Measurements from ENCODE around the gene ENPP1. TPM values are rescaled to one million over a fixed set of nuclear protein-coding genes. Genes with fewer than 3 reads are reported as not detected.

ENPP1 gene
- total RNA-seq, 1 donor from 2014 or later = 7.1 TPM

DNA sequence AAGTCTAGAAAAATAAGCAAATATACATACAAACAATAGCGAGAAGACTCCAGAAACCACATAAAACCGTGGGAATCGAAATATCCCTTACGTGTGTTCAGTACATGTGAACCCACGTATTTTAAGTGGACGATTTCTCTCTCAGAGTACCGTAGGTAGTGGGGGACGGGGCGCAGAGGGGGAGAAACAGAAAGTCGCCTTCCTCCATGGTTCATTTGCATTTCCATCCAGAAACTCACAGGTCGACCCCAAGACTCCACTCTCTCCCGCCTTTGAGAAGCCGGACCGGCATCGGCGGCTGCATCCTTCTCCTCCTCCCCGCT lies 538 bp upstream of the ENPP1 start:
- no peaks in the 10 kb centered on the region for H3K9me3 ChIP-seq (ENCODE audit: insufficient read depth, low read depth, low read length)
- peak overlapping the region; percentile 77 for H2AFZ ChIP-seq (ENCODE audit: low read depth, low read length)
- peak overlapping the region; percentile 19 for H3K27ac ChIP-seq (ENCODE audit: low read depth, low read length)
- H3K4me2 ChIP-seq (ENCODE audit: low read length) = peak overlapping the region; percentile 97
- peak overlapping the region; percentile 78 for H3K9ac ChIP-seq (ENCODE audit: low read length)
- Mint-ChIP-seq H3K36me3 (ENCODE audit: low read depth, unreplicated experiment) (no peaks in the 10 kb centered on the region), H3K27ac (ENCODE audit: unreplicated experiment) (peak overlapping the region; percentile 22), H3K9me3 (ENCODE audit: unreplicated experiment) (no peaks in the 10 kb centered on the region), H3K4me3 (ENCODE audit: unreplicated experiment) (peak overlapping the region; percentile 81), H3K27me3 (ENCODE audit: low read depth, unreplicated experiment) (peaks cover 15% of the 10 kb centered on the region), H3K4me1 (ENCODE audit: low read depth, unreplicated experiment) (peaks cover 5% of the 10 kb centered on the region)
- TF ChIP-seq, protein P1, sequence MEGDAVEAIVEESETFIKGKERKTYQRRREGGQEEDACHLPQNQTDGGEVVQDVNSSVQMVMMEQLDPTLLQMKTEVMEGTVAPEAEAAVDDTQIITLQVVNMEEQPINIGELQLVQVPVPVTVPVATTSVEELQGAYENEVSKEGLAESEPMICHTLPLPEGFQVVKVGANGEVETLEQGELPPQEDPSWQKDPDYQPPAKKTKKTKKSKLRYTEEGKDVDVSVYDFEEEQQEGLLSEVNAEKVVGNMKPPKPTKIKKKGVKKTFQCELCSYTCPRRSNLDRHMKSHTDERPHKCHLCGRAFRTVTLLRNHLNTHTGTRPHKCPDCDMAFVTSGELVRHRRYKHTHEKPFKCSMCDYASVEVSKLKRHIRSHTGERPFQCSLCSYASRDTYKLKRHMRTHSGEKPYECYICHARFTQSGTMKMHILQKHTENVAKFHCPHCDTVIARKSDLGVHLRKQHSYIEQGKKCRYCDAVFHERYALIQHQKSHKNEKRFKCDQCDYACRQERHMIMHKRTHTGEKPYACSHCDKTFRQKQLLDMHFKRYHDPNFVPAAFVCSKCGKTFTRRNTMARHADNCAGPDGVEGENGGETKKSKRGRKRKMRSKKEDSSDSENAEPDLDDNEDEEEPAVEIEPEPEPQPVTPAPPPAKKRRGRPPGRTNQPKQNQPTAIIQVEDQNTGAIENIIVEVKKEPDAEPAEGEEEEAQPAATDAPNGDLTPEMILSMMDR (IDR thresholded peaks at IDR 0.05; ENCODE audit: insufficient read depth, low read depth, low read length) = no peak
- no peaks in the 10 kb centered on the region for H3K36me3 ChIP-seq (ENCODE audit: insufficient read depth, low read length)
- no peaks in the 10 kb centered on the region for H3K27me3 ChIP-seq (ENCODE audit: insufficient read depth, low read length)
- H3K79me2 ChIP-seq (ENCODE audit: insufficient read depth, low read length) = peaks cover 7% of the 10 kb centered on the region
- peaks cover 4% of the 10 kb centered on the region for H4K20me1 ChIP-seq (ENCODE audit: insufficient read depth, low read length)
- peaks cover 5% of the 10 kb centered on the region for H3K4me1 ChIP-seq (ENCODE audit: insufficient read depth, low read length)
- no peak for FAIRE-seq
- no peak for DNase-seq (ENCODE audit: low read depth)
- peak overlapping the region; percentile 70 for H3K4me3 ChIP-seq (ENCODE audit: insufficient read depth, low read depth, low read length)

DNA sequence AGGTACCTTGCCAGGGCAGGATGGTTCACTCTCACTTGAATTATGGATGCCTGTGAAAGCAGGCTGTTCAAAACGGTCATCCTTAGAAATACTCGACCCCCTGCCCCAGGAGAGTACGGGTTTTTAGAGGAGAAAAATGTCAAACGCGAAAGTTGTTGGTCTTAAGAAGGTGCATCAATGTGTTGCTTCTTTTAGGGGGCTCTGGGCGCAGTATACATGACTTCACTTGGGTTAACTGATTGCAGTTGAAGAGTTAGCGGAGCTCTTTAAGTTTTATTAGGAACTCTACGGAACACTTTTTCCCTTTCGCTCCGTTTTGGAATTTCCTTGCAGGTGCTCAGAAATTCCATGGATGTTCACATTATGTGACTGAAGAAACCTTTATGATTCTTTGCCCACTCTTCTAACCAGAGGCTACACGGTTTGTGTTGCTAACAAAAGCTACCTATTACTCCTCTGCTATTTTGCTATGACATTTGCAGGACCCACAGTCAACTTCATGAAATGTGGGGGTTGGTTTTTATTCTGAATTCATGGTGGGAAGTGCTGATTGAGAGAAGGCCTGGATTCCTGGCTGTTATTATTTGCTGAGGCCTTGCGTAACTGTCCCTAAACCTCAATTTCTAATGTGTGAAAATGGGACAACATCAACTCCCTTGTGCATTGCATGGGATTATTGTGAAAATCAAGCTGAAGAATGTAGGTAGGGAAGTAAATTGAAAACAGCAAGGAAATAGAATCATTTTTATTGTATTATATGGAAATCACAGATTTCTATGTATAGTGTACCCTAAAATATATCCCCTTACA lies 845 bp downstream of the ENPP1 start:
- Histone ChIP-seq H3K36me3 (ENCODE audit: insufficient read depth, low read length) (no peaks in the 10 kb centered on the region), H4K20me1 (ENCODE audit: insufficient read depth, low read length) (peaks cover 4% of the 10 kb centered on the region)
- peaks cover 5% of the 10 kb centered on the region for H3K4me1 Mint-ChIP-seq (ENCODE audit: low read depth, unreplicated experiment)

DNA sequence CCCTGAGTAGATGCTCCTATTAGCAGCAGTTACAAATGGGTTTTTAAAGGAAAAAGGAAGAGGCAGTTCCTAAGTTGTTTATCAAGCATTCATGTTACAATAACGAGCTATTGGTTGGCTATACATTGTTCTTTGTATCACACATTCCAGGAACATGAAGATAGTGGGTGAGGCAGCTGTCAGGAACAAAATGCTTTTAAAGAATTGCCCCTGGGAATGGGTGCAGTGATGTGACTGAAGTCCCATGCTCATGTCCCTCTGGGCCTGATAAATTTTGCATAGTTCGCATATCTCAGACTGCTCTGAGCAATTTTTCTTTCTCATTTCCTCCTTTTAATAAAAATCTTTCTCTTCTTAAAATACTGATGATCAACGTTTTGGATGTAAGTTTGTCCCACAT lies 3.7 kb downstream of the ENPP1 start:
- Histone ChIP-seq H3K79me2 (ENCODE audit: insufficient read depth, low read length) (peaks cover 7% of the 10 kb centered on the region), H3K4me3 (ENCODE audit: insufficient read depth, low read depth, low read length) (no peak overlapping the region), H3K27ac (ENCODE audit: low read depth, low read length) (no peak overlapping the region), H3K9ac (ENCODE audit: low read length) (no peak overlapping the region), H3K36me3 (ENCODE audit: insufficient read depth, low read length) (no peaks in the 10 kb centered on the region), H3K4me2 (ENCODE audit: low read length) (no peak overlapping the region), H2AFZ (ENCODE audit: low read depth, low read length) (no peak overlapping the region), H4K20me1 (ENCODE audit: insufficient read depth, low read length) (peaks cover 4% of the 10 kb centered on the region), H3K4me1 (ENCODE audit: insufficient read depth, low read length) (peaks cover 5% of the 10 kb centered on the region), H3K27me3 (ENCODE audit: insufficient read depth, low read length) (no peaks in the 10 kb centered on the region), H3K9me3 (ENCODE audit: insufficient read depth, low read depth, low read length) (no peaks in the 10 kb centered on the region)
- H3K4me3 Mint-ChIP-seq (ENCODE audit: unreplicated experiment) = no peak overlapping the region
- H3K27me3 Mint-ChIP-seq (ENCODE audit: low read depth, unreplicated experiment) = peaks cover 10% of the 10 kb centered on the region
- no peaks in the 10 kb centered on the region for H3K36me3 Mint-ChIP-seq (ENCODE audit: low read depth, unreplicated experiment)
- no peak overlapping the region for H3K27ac Mint-ChIP-seq (ENCODE audit: unreplicated experiment)
- H3K4me1 Mint-ChIP-seq (ENCODE audit: low read depth, unreplicated experiment) = peaks cover 9% of the 10 kb centered on the region
- FAIRE-seq = no peak
- no peaks in the 10 kb centered on the region for H3K9me3 Mint-ChIP-seq (ENCODE audit: unreplicated experiment)
- TF ChIP-seq EZH2 (IDR thresholded peaks at IDR 0.05; ENCODE audit: insufficient read depth, low read length) = no peak
- TF ChIP-seq, protein P1 (IDR thresholded peaks at IDR 0.05; ENCODE audit: insufficient read depth, low read depth, low read length) = no peak
- DNase-seq (ENCODE audit: low read depth) = no peak

More for the DNA sequence above, 845 bp downstream of the ENPP1 start:
- Mint-ChIP-seq H3K27ac (ENCODE audit: unreplicated experiment) (no peak overlapping the region), H3K9me3 (ENCODE audit: unreplicated experiment) (no peaks in the 10 kb centered on the region), H3K27me3 (ENCODE audit: low read depth, unreplicated experiment) (peaks cover 17% of the 10 kb centered on the region), H3K36me3 (ENCODE audit: low read depth, unreplicated experiment) (no peaks in the 10 kb centered on the region), H3K4me3 (ENCODE audit: unreplicated experiment) (peak overlapping the region; percentile 88)
- Histone ChIP-seq H3K27me3 (ENCODE audit: insufficient read depth, low read length) (no peaks in the 10 kb centered on the region), H3K4me2 (ENCODE audit: low read length) (peak overlapping the region; percentile 90), H3K79me2 (ENCODE audit: insufficient read depth, low read length) (peaks cover 7% of the 10 kb centered on the region), H3K9me3 (ENCODE audit: insufficient read depth, low read depth, low read length) (no peaks in the 10 kb centered on the region), H3K9ac (ENCODE audit: low read length) (peak overlapping the region; percentile 78), H3K4me1 (ENCODE audit: insufficient read depth, low read length) (peaks cover 5% of the 10 kb centered on the region), H3K4me3 (ENCODE audit: insufficient read depth, low read depth, low read length) (peak overlapping the region; percentile 77), H3K27ac (ENCODE audit: low read depth, low read length) (no peak overlapping the region), H2AFZ (ENCODE audit: low read depth, low read length) (peak overlapping the region; percentile 65)
- FAIRE-seq (no peak), DNase-seq (ENCODE audit: low read depth) (no peak)
- TF ChIP-seq, protein P1 (IDR thresholded peaks at IDR 0.05; ENCODE audit: insufficient read depth, low read depth, low read length) = no peak
- no peak for TF ChIP-seq EZH2 (IDR thresholded peaks at IDR 0.05; ENCODE audit: insufficient read depth, low read length)
